Measurements from ENCODE around the gene OGFOD2. TPM values are rescaled to one million over a fixed set of nuclear protein-coding genes. Genes with fewer than 3 reads are reported as not detected.
A peak's percentile ranks its signal among the peaks of the same experiment; 100 is the strongest.

Gene OGFOD2
- total and polyA plus RNA-seq, 2 of the 13 experiments (the other 11 are each of a cell fraction or from before 2014, with no cell fraction given): 13.2 to 14.6 TPM

DNA sequence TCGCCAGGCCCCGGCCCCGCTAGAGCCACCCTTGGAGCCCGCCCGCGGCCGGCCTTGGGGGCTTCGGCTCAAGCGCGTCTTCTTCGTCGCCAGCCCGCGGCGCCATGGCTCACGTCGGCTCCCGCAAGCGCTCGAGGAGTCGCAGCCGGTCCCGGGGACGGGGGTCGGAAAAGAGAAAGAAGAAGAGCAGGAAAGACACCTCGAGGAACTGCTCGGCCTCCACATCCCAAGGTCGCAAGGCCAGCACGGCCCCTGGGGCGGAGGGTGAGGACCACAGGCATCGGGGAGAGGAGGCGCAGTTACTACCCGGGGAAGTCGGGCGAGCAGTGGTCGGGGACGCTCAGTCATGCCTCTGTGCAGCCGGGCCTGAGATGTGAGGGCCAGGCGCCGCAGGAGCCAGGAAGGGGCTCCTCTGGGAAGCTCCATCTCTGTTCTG, 6.0 kb downstream of the OGFOD2 start (continued):
- TF ChIP-seq HDAC2 (CRISPR knock-in tag; IDR thresholded peaks at IDR 0.05): no peak
- no peak for TF ChIP-seq ZC3H4 (CRISPR knock-in tag; IDR thresholded peaks at IDR 0.05; ENCODE audit: borderline replicate concordance)
- peak; percentile 27; the same call in 1 of the 2 replicates for TF ChIP-seq ZNF232 (CRISPR knock-in tag; IDR thresholded peaks at IDR 0.05; ENCODE audit: borderline replicate concordance)
- TF ChIP-seq KDM2A (CRISPR knock-in tag; IDR thresholded peaks at IDR 0.05; ENCODE audit: borderline replicate concordance, low read depth): peak; percentile 0; the same call in 1 of the 2 replicates
- TF ChIP-seq ZNF879 (CRISPR knock-in tag; IDR thresholded peaks at IDR 0.05): peak; percentile 46; the same call in 1 of the 2 replicates
- 0 out of 2 replicates have a peak, but pooled peaks have one; percentile 18 for TF ChIP-seq THAP9 (CRISPR knock-in tag; IDR thresholded peaks at IDR 0.05; ENCODE audit: borderline replicate concordance)
- peak; percentile 11; the same call in 1 of the 2 replicates for TF ChIP-seq ZNF329 (CRISPR knock-in tag; IDR thresholded peaks at IDR 0.05; ENCODE audit: low read depth)
- TF ChIP-seq ADNP (CRISPR knock-in tag; IDR thresholded peaks at IDR 0.05): no peak
- TF ChIP-seq SATB2 (CRISPR knock-in tag; IDR thresholded peaks at IDR 0.05): no peak
- 0 out of 2 replicates have a peak, but pooled peaks have one; percentile 52 for TF ChIP-seq ZNF30 (CRISPR knock-in tag; IDR thresholded peaks at IDR 0.05)
- TF ChIP-seq, protein P1, sequence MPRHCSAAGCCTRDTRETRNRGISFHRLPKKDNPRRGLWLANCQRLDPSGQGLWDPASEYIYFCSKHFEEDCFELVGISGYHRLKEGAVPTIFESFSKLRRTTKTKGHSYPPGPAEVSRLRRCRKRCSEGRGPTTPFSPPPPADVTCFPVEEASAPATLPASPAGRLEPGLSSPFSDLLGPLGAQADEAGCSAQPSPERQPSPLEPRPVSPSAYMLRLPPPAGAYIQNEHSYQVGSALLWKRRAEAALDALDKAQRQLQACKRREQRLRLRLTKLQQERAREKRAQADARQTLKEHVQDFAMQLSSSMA (CRISPR knock-in tag; IDR thresholded peaks at IDR 0.05): 0 out of 2 replicates have a peak, but pooled peaks have one; percentile 13
- TF ChIP-seq TBL1XR1 (IDR thresholded peaks at IDR 0.05; ENCODE audit: borderline replicate concordance, low read length, partially characterized antibody): no peak
- TF ChIP-seq MEIS2 (CRISPR knock-in tag; IDR thresholded peaks at IDR 0.05): no peak
- TF ChIP-seq EP300 (IDR thresholded peaks at IDR 0.05; ENCODE audit: low read depth in 2 of 2, low read length in 2 of 2): no peak
- no peak for TF ChIP-seq EP300 (CRISPR knock-in tag; IDR thresholded peaks at IDR 0.05; ENCODE audit: borderline replicate concordance)
- no peak for TF ChIP-seq MTA1 (CRISPR knock-in tag; IDR thresholded peaks at IDR 0.05; ENCODE audit: borderline replicate concordance)
- TF ChIP-seq ZNF12 (CRISPR knock-in tag; IDR thresholded peaks at IDR 0.05): no peak
- TF ChIP-seq, protein P2, sequence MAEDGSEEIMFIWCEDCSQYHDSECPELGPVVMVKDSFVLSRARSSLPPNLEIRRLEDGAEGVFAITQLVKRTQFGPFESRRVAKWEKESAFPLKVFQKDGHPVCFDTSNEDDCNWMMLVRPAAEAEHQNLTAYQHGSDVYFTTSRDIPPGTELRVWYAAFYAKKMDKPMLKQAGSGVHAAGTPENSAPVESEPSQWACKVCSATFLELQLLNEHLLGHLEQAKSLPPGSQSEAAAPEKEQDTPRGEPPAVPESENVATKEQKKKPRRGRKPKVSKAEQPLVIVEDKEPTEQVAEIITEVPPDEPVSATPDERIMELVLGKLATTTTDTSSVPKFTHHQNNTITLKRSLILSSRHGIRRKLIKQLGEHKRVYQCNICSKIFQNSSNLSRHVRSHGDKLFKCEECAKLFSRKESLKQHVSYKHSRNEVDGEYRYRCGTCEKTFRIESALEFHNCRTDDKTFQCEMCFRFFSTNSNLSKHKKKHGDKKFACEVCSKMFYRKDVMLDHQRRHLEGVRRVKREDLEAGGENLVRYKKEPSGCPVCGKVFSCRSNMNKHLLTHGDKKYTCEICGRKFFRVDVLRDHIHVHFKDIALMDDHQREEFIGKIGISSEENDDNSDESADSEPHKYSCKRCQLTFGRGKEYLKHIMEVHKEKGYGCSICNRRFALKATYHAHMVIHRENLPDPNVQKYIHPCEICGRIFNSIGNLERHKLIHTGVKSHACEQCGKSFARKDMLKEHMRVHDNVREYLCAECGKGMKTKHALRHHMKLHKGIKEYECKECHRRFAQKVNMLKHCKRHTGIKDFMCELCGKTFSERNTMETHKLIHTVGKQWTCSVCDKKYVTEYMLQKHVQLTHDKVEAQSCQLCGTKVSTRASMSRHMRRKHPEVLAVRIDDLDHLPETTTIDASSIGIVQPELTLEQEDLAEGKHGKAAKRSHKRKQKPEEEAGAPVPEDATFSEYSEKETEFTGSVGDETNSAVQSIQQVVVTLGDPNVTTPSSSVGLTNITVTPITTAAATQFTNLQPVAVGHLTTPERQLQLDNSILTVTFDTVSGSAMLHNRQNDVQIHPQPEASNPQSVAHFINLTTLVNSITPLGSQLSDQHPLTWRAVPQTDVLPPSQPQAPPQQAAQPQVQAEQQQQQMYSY (CRISPR knock-in tag; IDR thresholded peaks at IDR 0.05): no peak
- TF ChIP-seq POLR2A (IDR thresholded peaks at IDR 0.05; ENCODE audit: insufficient read depth in 1 of 2, low read depth in 2 of 2, low read length in 2 of 2): 0 out of 4 replicates have a peak, but pooled peaks of 1 of the 2 experiments have one; percentile 13
- 0 out of 2 replicates have a peak, but pooled peaks have one; percentile 33 for TF ChIP-seq ZNF615 (CRISPR knock-in tag; IDR thresholded peaks at IDR 0.05; ENCODE audit: borderline replicate concordance)
- TF ChIP-seq FOSL2 (CRISPR knock-in tag; IDR thresholded peaks at IDR 0.05): no peak
- TF ChIP-seq, protein P3, sequence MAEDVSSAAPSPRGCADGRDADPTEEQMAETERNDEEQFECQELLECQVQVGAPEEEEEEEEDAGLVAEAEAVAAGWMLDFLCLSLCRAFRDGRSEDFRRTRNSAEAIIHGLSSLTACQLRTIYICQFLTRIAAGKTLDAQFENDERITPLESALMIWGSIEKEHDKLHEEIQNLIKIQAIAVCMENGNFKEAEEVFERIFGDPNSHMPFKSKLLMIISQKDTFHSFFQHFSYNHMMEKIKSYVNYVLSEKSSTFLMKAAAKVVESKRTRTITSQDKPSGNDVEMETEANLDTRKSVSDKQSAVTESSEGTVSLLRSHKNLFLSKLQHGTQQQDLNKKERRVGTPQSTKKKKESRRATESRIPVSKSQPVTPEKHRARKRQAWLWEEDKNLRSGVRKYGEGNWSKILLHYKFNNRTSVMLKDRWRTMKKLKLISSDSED (CRISPR knock-in tag; IDR thresholded peaks at IDR 0.05): peak; percentile 10; the same call in 1 of the 2 replicates

Measured in HepG2 (cell line).